K562 (cell line): Measurements from ENCODE around the gene HOXA5. TPM values are rescaled to one million over a fixed set of nuclear protein-coding genes. Genes with fewer than 3 reads are reported as not detected.

ENCODE experiments used
- ARID2 ChIP-seq: fragments of 450-650 bp; IDR thresholded peaks from 2 replicates; pipeline ENCODE4 v1.6.1; 2017; ENCODE audit warnings: antibody characterized with exemption, mild to moderate bottlenecking
- CBFB ChIP-seq: sonication (generic); formaldehyde crosslinking; IDR thresholded peaks from 2 replicates; pipeline ENCODE4 v1.4.0; 2020; ENCODE audit warnings: mild to moderate bottlenecking, missing genetic modification reagents
- EGR1 ChIP-seq: fragments of 450-650 bp; conservative IDR thresholded peaks from 2 replicates; pipeline ENCODE4 v1.6.1; 2017; ENCODE audit warnings: mild to moderate bottlenecking
- FIP1L1 ChIP-seq: fragments of 200-400 bp; formaldehyde crosslinking; IDR thresholded peaks from 2 replicates; pipeline ENCODE4 v1.6.1; 2018; ENCODE audit warnings: mild to moderate bottlenecking, low read depth, low read length; ENCODE audit not compliant: poor library complexity, severe bottlenecking
- HDAC3 ChIP-seq: fragments of 450-650 bp; IDR thresholded peaks from 2 replicates; pipeline ENCODE4 v1.6.1; 2018; ENCODE audit warnings: borderline replicate concordance, mild to moderate bottlenecking, moderate library complexity; ENCODE audit not compliant: partially characterized antibody
- HLTF ChIP-seq: fragments of 450-650 bp; IDR thresholded peaks from 2 replicates; pipeline ENCODE4 v1.6.1; 2016
- KAT8 ChIP-seq: fragments of 450-650 bp; IDR thresholded peaks from 2 replicates; pipeline ENCODE4 v1.6.1; 2016; ENCODE audit warnings: low read depth, mild to moderate bottlenecking
- KLF6 ChIP-seq: fragments of 250-450 bp; sonication (Bioruptor Pico); IDR thresholded peaks from 2 replicates; pipeline ENCODE4 v1.4.0; 2020; ENCODE audit warnings: mild to moderate bottlenecking, moderate library complexity, borderline replicate concordance
- L3MBTL2 ChIP-seq: fragments of 450-650 bp; IDR thresholded peaks from 2 replicates; pipeline ENCODE4 v1.6.1; 2016; ENCODE audit warnings: mild to moderate bottlenecking, moderate library complexity
- MAFG ChIP-seq: fragments of 450-650 bp; conservative IDR thresholded peaks from 2 replicates; pipeline ENCODE4 v1.6.1; 2016; ENCODE audit warnings: missing genetic modification characterization, missing compliant biosample characterization
- MLX ChIP-seq, 2 experiments: fragments of 450-650 bp in 1 of 2; sonication (generic) in 1 of 2; formaldehyde crosslinking; conservative IDR thresholded peaks; 2 replicates each; pipeline versions ENCODE4 v1.4.0 to v1.8.1; 2020 to 2022; ENCODE audit warnings: mild to moderate bottlenecking in 1 of 2, missing genetic modification reagents in 1 of 2
- REST ChIP-seq, 2 experiments: fragments of 450-650 bp; formaldehyde crosslinking in 1 of 2; IDR thresholded peaks; 2 replicates each; pipeline versions ENCODE4 v1.4.0 to v1.6.1; 2014 to 2020; ENCODE audit warnings: mild to moderate bottlenecking in 2 of 2, borderline replicate concordance in 1 of 2, low read depth in 1 of 2
- SMARCC2 ChIP-seq: fragments of 450-650 bp; IDR thresholded peaks from 2 replicates; pipeline ENCODE4 v1.6.1; 2017; ENCODE audit warnings: antibody characterized with exemption, moderate library complexity, mild to moderate bottlenecking, low read depth
- SMC3 ChIP-seq: conservative IDR thresholded peaks from 2 replicates; pipeline ENCODE4 v1.6.1; 2011; ENCODE audit warnings: low read depth, low read length, improper control_type of control experiment; ENCODE audit not compliant: insufficient read depth
- TOE1 ChIP-seq, 2 experiments: fragments of 450-650 bp in 1 of 2; sonication (generic) in 1 of 2; formaldehyde crosslinking in 1 of 2; IDR thresholded peaks; 2 replicates each; pipeline versions ENCODE4 v1.7.1 to v1.8.0; 2016 to 2022; ENCODE audit warnings: borderline replicate concordance in 2 of 2, mild to moderate bottlenecking in 2 of 2, antibody characterized with exemption in 1 of 2, inconsistent platforms in 1 of 2, low read depth in 1 of 2, missing genetic modification reagents in 1 of 2, moderate library complexity in 1 of 2
- U2AF2 ChIP-seq: fragments of 200-400 bp; formaldehyde crosslinking; optimal IDR thresholded peaks from 2 replicates; pipeline ENCODE3; 2017; ENCODE audit warnings: low read depth, mild to moderate bottlenecking, low read length
- ZBTB7A ChIP-seq: IDR thresholded peaks from 2 replicates; pipeline ENCODE4 v1.6.1; 2011; ENCODE audit warnings: low read depth, mild to moderate bottlenecking, low read length, moderate library complexity, borderline replicate concordance; ENCODE audit not compliant: control insufficient read depth
- ZC3H8 ChIP-seq: fragments of 450-650 bp; IDR thresholded peaks from 2 replicates; pipeline ENCODE4 v1.6.1; 2017
- ZNF324 ChIP-seq: fragments of 250-450 bp; sonication (Bioruptor Pico); IDR thresholded peaks from 2 replicates; pipeline ENCODE4 v1.4.0; 2020; ENCODE audit warnings: mild to moderate bottlenecking
- ZNF830 ChIP-seq: fragments of 250-450 bp; sonication (Bioruptor Pico); IDR thresholded peaks from 2 replicates; pipeline ENCODE4 v1.5.0; 2021; ENCODE audit warnings: mild to moderate bottlenecking
- ZSCAN29 ChIP-seq: fragments of 450-650 bp; IDR thresholded peaks from 2 replicates; pipeline ENCODE4 v1.6.1; 2017
- polyA plus RNA-seq, 8 experiments: library from polyadenylated mRNA; depleted of rRNA in 4 of 8; stranded (reverse) in 5 of 8; unstranded in 3 of 8; fragments of >200 nt; fragmentation: Nextera tagmentation in 2 of 8; fragmentation: Illumina TruSeq in 1 of 8; extraction: Ambion mirVana in 2 of 8; extraction: Trizol in 1 of 8; gene quantifications; 2 replicates each; pipeline versions ENCODE4 v1.2.1 to v1.2.3, GENCODE V29; 2011 to 2014; ENCODE audit warnings: inconsistent platforms in 1 of 8, missing spikeins in 1 of 8
- total RNA-seq, 7 experiments: library from RNA; depleted of rRNA in 6 of 7; stranded (reverse); fragments of >200 nt in 6 of 7; fragmentation: Illumina TruSeq in 2 of 7; extraction: Trizol in 2 of 7; gene quantifications; 2 replicates each; pipeline versions ENCODE4 v1.2.1 to v1.2.3, GENCODE V29; 2011 to 2021; ENCODE audit warnings: low replicate concordance in 1 of 7

Gene HOXA5
- total and polyA plus RNA-seq, 9 of the 15 experiments (the other 6 are each of a cell fraction or from before 2014, with no cell fraction given): 0.13 TPM; not detected in 8

- no peak for TF ChIP-seq MLX (CRISPR knock-in tag; conservative IDR thresholded peaks at IDR 0.05)
- no peak for TF ChIP-seq FIP1L1
- TF ChIP-seq ZNF830: no peak
- TF ChIP-seq EGR1: peak; percentile 54
- TF ChIP-seq ZC3H8: no peak
- no peak for TF ChIP-seq ZSCAN29
- no peak for TF ChIP-seq ARID2
- no peak for TF ChIP-seq KLF6 (CRISPR knock-in tag)
- TF ChIP-seq ZBTB7A: peak; percentile 71; the same call in 1 of the 2 replicates
- TF ChIP-seq SMC3: peak; percentile 85
- no peak for TF ChIP-seq MAFG (tag)
- peak; percentile 95 for TF ChIP-seq KAT8
- no peak for TF ChIP-seq SMARCC2
- no peak for TF ChIP-seq HDAC3
- no peak for TF ChIP-seq TOE1 (IDR thresholded peaks at IDR 0.05; ENCODE audit: borderline replicate concordance)
- no peak for TF ChIP-seq TOE1 (CRISPR knock-in tag; IDR thresholded peaks at IDR 0.05; ENCODE audit: borderline replicate concordance, low read depth)
- TF ChIP-seq U2AF2: no peak
- peak; percentile 69; the same call in 1 of the 2 replicates for TF ChIP-seq REST (IDR thresholded peaks at IDR 0.05; ENCODE audit: borderline replicate concordance)
- TF ChIP-seq REST (CRISPR knock-in tag; IDR thresholded peaks at IDR 0.05; ENCODE audit: low read depth): no peak
- no peak for TF ChIP-seq HLTF
- no peak for TF ChIP-seq ZNF324 (CRISPR knock-in tag)
- TF ChIP-seq CBFB (CRISPR knock-in tag): no peak
- 0 out of 2 replicates have a peak, but pooled peaks have one; percentile 35 for TF ChIP-seq L3MBTL2
These were observed 17.2 kb upstream of the HOXA5 start (continued) for GRCh38 chr7:27160546-27161213.
